Liver (tissue), 9 donors: ENCODE measurements around the gene IL1RAP. TPM values are rescaled to one million over a fixed set of nuclear protein-coding genes. Genes with fewer than 3 reads are reported as not detected.

Source experiments
- DNase-seq: peaks from one replicate; pipeline ENCODE4 v3.0.0-alpha.2; 2017; ENCODE audit warnings: low spot score
- H3K27ac ChIP-seq, 2 donors: one replicate each; pipeline ENCODE4 v1.7.0; 2013; ENCODE audit warnings: inconsistent platforms in 2 of 2, low read length in 2 of 2, control low read depth in 1 of 2, low read depth in 1 of 2, mild to moderate bottlenecking in 1 of 2
- H3K27me3 ChIP-seq, 4 donors: one replicate each; pipeline versions ENCODE4 v1.6.1 to v1.7.0; 2013; ENCODE audit warnings: low read length in 3 of 4, inconsistent platforms in 1 of 4, mild to moderate bottlenecking in 1 of 4, moderate library complexity in 1 of 4; ENCODE audit not compliant: control insufficient read depth in 4 of 4, insufficient read depth in 4 of 4
- H3K36me3 ChIP-seq, 4 donors: one replicate each; pipeline versions ENCODE4 v1.6.1 to v1.7.0; 2013; ENCODE audit warnings: low read length in 3 of 4, mild to moderate bottlenecking in 3 of 4, low read depth in 1 of 4, moderate library complexity in 1 of 4; ENCODE audit not compliant: control insufficient read depth in 4 of 4, insufficient read depth in 3 of 4
- H3K4me1 ChIP-seq, 4 donors: one replicate each; pipeline versions ENCODE4 v1.6.1 to v1.7.0; 2013; ENCODE audit warnings: low read length in 3 of 4, mild to moderate bottlenecking in 3 of 4, moderate library complexity in 1 of 4; ENCODE audit not compliant: control insufficient read depth in 4 of 4, insufficient read depth in 4 of 4
- H3K4me3 ChIP-seq, 3 donors: one replicate each; pipeline versions ENCODE4 v1.6.1 to v1.7.0; 2013; ENCODE audit warnings: low read length in 3 of 3, control low read depth in 1 of 3, low read depth in 1 of 3, mild to moderate bottlenecking in 1 of 3
- H3K9ac ChIP-seq, 2 donors: one replicate each; pipeline ENCODE4 v1.7.0; 2013; ENCODE audit warnings: low read length in 2 of 2, mild to moderate bottlenecking in 2 of 2, moderate library complexity in 2 of 2, control low read depth in 1 of 2, low read depth in 1 of 2
- H3K9me3 ChIP-seq, 4 donors: one replicate each; pipeline versions ENCODE4 v1.6.1 to v1.7.0; 2013; ENCODE audit warnings: low read length in 3 of 4; ENCODE audit not compliant: control insufficient read depth in 4 of 4
- ATF3 ChIP-seq: IDR thresholded peaks from 2 replicates; pipeline ENCODE4 v1.6.1; 2016; ENCODE audit warnings: antibody characterized with exemption
- EGR1 ChIP-seq, 2 donors: IDR thresholded peaks; 2 replicates each; pipeline ENCODE4 v1.6.1; 2016 to 2018; ENCODE audit warnings: antibody characterized with exemption in 2 of 2, low read depth in 2 of 2
- FOXA1 ChIP-seq: IDR thresholded peaks from 2 replicates; pipeline ENCODE4 v1.6.1; 2016; ENCODE audit warnings: antibody characterized with exemption
- FOXA2 ChIP-seq: IDR thresholded peaks from 2 replicates; pipeline ENCODE4 v1.6.1; 2016; ENCODE audit warnings: antibody characterized with exemption
- GABPA ChIP-seq, 2 donors: IDR thresholded peaks in 1 of 2; conservative IDR thresholded peaks in 1 of 2; 2 replicates each; pipeline ENCODE4 v1.6.1; 2016; ENCODE audit warnings: antibody characterized with exemption in 2 of 2, mild to moderate bottlenecking in 1 of 2, moderate library complexity in 1 of 2
- HNF4G ChIP-seq: IDR thresholded peaks from 2 replicates; pipeline ENCODE4 v1.6.1; 2016; ENCODE audit warnings: antibody characterized with exemption
- JUND ChIP-seq, 2 donors: IDR thresholded peaks; 2 replicates each; pipeline ENCODE4 v1.6.1; 2016; ENCODE audit warnings: antibody characterized with exemption in 2 of 2
- MAX ChIP-seq: IDR thresholded peaks from 2 replicates; pipeline ENCODE4 v1.6.1; 2016; ENCODE audit warnings: antibody characterized with exemption
- NR2F2 ChIP-seq: IDR thresholded peaks from 2 replicates; pipeline ENCODE4 v1.6.1; 2016; ENCODE audit warnings: antibody characterized with exemption
- RAD21 ChIP-seq, 2 donors: IDR thresholded peaks; 2 replicates each; pipeline ENCODE4 v1.6.1; 2016; ENCODE audit warnings: antibody characterized with exemption in 2 of 2, mild to moderate bottlenecking in 2 of 2
- RXRA ChIP-seq, 2 donors: IDR thresholded peaks; 2 replicates each; pipeline ENCODE4 v1.6.1; 2017 to 2018; ENCODE audit warnings: antibody characterized with exemption in 2 of 2, mild to moderate bottlenecking in 1 of 2
- SP1 ChIP-seq: IDR thresholded peaks from 2 replicates; pipeline ENCODE4 v1.6.1; 2018; ENCODE audit warnings: antibody characterized with exemption, mild to moderate bottlenecking
- TAF1 ChIP-seq: conservative IDR thresholded peaks from 2 replicates; pipeline ENCODE4 v1.6.1; 2016; ENCODE audit warnings: antibody characterized with exemption, mild to moderate bottlenecking
- YY1 ChIP-seq: IDR thresholded peaks from 2 replicates; pipeline ENCODE4 v1.6.1; 2016; ENCODE audit warnings: antibody characterized with exemption, mild to moderate bottlenecking
- WGBS: extraction: QIAGEN DNeasy Blood & Tissue Kit; methylation state at CpG from one replicate; pipeline ENCODE4 v1.1.7; 2013; 5-methylcytosine and 5-hydroxymethylcytosine counted together
- polyA plus RNA-seq, 2 donors: library from polyadenylated mRNA; stranded (reverse) in 1 of 2; unstranded in 1 of 2; fragments of 200-250 nt in 1 of 2; fragments of >200 nt in 1 of 2; fragmentation: Nextera tagmentation in 1 of 2; extraction: Ambion mirVana in 1 of 2; gene quantifications; one replicate each; pipeline versions ENCODE4 v1.2.1 to v1.2.3, GENCODE V29; 2013 to 2015
- total RNA-seq, 2 donors: library from RNA; depleted of rRNA; stranded (reverse); fragments of >200 nt; gene quantifications; one replicate each; pipeline ENCODE4 v1.2.3, GENCODE V29; 2014
- TF ChIP-seq, protein P1 (sequence below): IDR thresholded peaks from 2 replicates; pipeline ENCODE4 v1.6.1; 2016; ENCODE audit warnings: antibody characterized with exemption, mild to moderate bottlenecking
- TF ChIP-seq, protein P2 (sequence below): IDR thresholded peaks from 2 replicates; pipeline ENCODE4 v1.6.1; 2016; ENCODE audit warnings: antibody characterized with exemption
- TF ChIP-seq, protein P3 (sequence below): fragments of 150-350 bp; IDR thresholded peaks from 2 replicates; pipeline ENCODE4 v1.5.1; 2017; ENCODE audit warnings: improper control_type of control experiment, low read depth, low read length; ENCODE audit not compliant: missing input control
- donor health status: healthy.
- donor health status: healthy.
- donor health status: healthy.
- donor health status: healthy.
- donor health status: healthy.

The IL1RAP gene
- total and polyA plus RNA-seq, 4 donors, result 53.7 to 230 (median 71.6) TPM

- Histone ChIP-seq H3K36me3 (peaks cover 0 to 13% (median 2%) of the 10 kb centered on the region in 4 donors), H3K27ac (no peak overlapping the region), H3K4me1 (peaks cover 21 to 49% (median 42%) of the 10 kb centered on the region in 4 donors), H3K9ac (no peak overlapping the region), H3K4me3 (no peak overlapping the region), H3K27me3 (no peaks in the 10 kb centered on the region), H3K9me3 (no peaks in the 10 kb centered on the region)
- no peak for DNase-seq
- no peak for TF ChIP-seq YY1
- TF ChIP-seq, protein P1, sequence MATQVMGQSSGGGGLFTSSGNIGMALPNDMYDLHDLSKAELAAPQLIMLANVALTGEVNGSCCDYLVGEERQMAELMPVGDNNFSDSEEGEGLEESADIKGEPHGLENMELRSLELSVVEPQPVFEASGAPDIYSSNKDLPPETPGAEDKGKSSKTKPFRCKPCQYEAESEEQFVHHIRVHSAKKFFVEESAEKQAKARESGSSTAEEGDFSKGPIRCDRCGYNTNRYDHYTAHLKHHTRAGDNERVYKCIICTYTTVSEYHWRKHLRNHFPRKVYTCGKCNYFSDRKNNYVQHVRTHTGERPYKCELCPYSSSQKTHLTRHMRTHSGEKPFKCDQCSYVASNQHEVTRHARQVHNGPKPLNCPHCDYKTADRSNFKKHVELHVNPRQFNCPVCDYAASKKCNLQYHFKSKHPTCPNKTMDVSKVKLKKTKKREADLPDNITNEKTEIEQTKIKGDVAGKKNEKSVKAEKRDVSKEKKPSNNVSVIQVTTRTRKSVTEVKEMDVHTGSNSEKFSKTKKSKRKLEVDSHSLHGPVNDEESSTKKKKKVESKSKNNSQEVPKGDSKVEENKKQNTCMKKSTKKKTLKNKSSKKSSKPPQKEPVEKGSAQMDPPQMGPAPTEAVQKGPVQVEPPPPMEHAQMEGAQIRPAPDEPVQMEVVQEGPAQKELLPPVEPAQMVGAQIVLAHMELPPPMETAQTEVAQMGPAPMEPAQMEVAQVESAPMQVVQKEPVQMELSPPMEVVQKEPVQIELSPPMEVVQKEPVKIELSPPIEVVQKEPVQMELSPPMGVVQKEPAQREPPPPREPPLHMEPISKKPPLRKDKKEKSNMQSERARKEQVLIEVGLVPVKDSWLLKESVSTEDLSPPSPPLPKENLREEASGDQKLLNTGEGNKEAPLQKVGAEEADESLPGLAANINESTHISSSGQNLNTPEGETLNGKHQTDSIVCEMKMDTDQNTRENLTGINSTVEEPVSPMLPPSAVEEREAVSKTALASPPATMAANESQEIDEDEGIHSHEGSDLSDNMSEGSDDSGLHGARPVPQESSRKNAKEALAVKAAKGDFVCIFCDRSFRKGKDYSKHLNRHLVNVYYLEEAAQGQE, result no peak
These were observed 38.1 kb downstream of the IL1RAP start for GRCh38 chr3:190552021-190552420.

- Histone ChIP-seq H3K27me3 (no peaks in the 10 kb centered on the region), H3K9me3 (no peaks in the 10 kb centered on the region), H3K4me3 (no peak overlapping the region), H3K4me1 (peaks cover 22 to 48% (median 36%) of the 10 kb centered on the region in 4 donors), H3K27ac (no peak overlapping the region), H3K9ac (no peak overlapping the region), H3K36me3 (peaks cover 0 to 18% (median 2%) of the 10 kb centered on the region in 4 donors)
- no peak for DNase-seq
- 93% methylated on average over 16 of the region's 16 CpGs for WGBS
- TF ChIP-seq FOXA2 (no peak), GABPA (IDR thresholded peaks at IDR 0.05 in 1 of 2, conservative IDR thresholded peaks at IDR 0.05 in 1 of 2) (no peak), NR2F2 (no peak), RAD21 (IDR thresholded peaks at IDR 0.05) (no peak), TAF1 (no peak), MAX (no peak), YY1 (no peak), SP1 (no peak), JUND (IDR thresholded peaks at IDR 0.05) (no peak), RXRA (IDR thresholded peaks at IDR 0.05) (no peak), EGR1 (IDR thresholded peaks at IDR 0.05; ENCODE audit: low read depth in 2 of 2) (no peak), ATF3 (no peak), FOXA1 (no peak), HNF4G (no peak)
- TF ChIP-seq, protein P1, result no peak
- TF ChIP-seq, protein P2, sequence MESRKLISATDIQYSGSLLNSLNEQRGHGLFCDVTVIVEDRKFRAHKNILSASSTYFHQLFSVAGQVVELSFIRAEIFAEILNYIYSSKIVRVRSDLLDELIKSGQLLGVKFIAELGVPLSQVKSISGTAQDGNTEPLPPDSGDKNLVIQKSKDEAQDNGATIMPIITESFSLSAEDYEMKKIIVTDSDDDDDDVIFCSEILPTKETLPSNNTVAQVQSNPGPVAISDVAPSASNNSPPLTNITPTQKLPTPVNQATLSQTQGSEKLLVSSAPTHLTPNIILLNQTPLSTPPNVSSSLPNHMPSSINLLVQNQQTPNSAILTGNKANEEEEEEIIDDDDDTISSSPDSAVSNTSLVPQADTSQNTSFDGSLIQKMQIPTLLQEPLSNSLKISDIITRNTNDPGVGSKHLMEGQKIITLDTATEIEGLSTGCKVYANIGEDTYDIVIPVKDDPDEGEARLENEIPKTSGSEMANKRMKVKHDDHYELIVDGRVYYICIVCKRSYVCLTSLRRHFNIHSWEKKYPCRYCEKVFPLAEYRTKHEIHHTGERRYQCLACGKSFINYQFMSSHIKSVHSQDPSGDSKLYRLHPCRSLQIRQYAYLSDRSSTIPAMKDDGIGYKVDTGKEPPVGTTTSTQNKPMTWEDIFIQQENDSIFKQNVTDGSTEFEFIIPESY, result no peak
- TF ChIP-seq, protein P3, sequence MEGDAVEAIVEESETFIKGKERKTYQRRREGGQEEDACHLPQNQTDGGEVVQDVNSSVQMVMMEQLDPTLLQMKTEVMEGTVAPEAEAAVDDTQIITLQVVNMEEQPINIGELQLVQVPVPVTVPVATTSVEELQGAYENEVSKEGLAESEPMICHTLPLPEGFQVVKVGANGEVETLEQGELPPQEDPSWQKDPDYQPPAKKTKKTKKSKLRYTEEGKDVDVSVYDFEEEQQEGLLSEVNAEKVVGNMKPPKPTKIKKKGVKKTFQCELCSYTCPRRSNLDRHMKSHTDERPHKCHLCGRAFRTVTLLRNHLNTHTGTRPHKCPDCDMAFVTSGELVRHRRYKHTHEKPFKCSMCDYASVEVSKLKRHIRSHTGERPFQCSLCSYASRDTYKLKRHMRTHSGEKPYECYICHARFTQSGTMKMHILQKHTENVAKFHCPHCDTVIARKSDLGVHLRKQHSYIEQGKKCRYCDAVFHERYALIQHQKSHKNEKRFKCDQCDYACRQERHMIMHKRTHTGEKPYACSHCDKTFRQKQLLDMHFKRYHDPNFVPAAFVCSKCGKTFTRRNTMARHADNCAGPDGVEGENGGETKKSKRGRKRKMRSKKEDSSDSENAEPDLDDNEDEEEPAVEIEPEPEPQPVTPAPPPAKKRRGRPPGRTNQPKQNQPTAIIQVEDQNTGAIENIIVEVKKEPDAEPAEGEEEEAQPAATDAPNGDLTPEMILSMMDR, result no peak
These were observed 39.3 kb downstream of the IL1RAP start for GRCh38 chr3:190552969-190553759.
